ENCODE data around the gene TCP10L. TPM values are rescaled to one million over a fixed set of nuclear protein-coding genes. Genes with fewer than 3 reads are reported as not detected.

TCP10L gene
- total and polyA plus RNA-seq, 4 donors, result 1.1 to 8.0 (median 2.8) TPM

DNA sequence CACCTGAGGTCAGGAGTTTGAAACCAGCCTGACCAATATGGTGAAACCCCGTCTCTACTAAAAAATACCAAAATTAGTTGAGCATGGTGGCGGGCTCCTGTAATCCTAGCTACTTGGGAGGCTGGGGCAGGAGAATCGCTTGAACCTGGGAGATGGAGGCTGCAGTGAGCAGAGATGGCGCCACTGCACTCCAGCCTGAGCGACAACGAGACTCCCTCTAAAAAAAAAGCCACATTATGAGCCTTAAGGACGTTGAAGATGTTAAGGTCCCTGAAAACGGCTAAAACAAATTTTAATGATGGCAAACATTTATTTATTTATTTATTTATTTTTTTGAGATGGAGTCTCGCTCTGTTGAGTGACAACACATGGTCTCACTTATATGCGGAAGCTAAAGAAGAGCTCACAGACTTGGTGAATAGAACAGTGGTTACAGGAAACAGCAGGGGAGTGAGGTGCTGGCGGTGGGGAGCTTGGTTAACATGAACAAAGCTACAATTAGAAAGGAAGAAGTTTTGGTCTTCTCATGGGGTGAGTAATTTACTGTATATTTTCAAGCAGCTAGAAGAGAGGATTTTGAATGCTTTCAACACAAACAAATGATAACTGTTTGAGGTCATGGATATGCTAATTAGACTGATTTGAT, 47.1 kb downstream of the TCP10L start:
- Histone ChIP-seq H3K27me3 (ENCODE audit: control insufficient read depth in 4 of 4, insufficient read depth in 4 of 4, low read length in 3 of 4) (no peaks in the 10 kb centered on the region), H3K4me1 (ENCODE audit: control insufficient read depth in 4 of 4, insufficient read depth in 4 of 4, low read length in 3 of 4) (no peaks in the 10 kb centered on the region), H3K4me3 (ENCODE audit: low read depth in 1 of 3, low read length in 3 of 3) (no peak overlapping the region), H3K27ac (ENCODE audit: low read depth in 1 of 2, low read length in 2 of 2) (no peak overlapping the region), H3K9ac (ENCODE audit: low read depth in 1 of 2, low read length in 2 of 2) (no peak overlapping the region), H3K9me3 (ENCODE audit: control insufficient read depth in 4 of 4, low read length in 3 of 4) (no peaks in the 10 kb centered on the region), H3K36me3 (ENCODE audit: control insufficient read depth in 4 of 4, insufficient read depth in 3 of 4, low read depth in 1 of 4, low read length in 3 of 4) (no peaks in the 10 kb centered on the region)
- WGBS, result 90% methylated on average over 11 of the region's 11 CpGs
- TF ChIP-seq, protein P1, sequence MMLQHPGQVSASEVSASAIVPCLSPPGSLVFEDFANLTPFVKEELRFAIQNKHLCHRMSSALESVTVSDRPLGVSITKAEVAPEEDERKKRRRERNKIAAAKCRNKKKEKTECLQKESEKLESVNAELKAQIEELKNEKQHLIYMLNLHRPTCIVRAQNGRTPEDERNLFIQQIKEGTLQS (IDR thresholded peaks at IDR 0.05), result no peak
- TF ChIP-seq RXRA (IDR thresholded peaks at IDR 0.05), result no peak
- TF ChIP-seq, protein P2, sequence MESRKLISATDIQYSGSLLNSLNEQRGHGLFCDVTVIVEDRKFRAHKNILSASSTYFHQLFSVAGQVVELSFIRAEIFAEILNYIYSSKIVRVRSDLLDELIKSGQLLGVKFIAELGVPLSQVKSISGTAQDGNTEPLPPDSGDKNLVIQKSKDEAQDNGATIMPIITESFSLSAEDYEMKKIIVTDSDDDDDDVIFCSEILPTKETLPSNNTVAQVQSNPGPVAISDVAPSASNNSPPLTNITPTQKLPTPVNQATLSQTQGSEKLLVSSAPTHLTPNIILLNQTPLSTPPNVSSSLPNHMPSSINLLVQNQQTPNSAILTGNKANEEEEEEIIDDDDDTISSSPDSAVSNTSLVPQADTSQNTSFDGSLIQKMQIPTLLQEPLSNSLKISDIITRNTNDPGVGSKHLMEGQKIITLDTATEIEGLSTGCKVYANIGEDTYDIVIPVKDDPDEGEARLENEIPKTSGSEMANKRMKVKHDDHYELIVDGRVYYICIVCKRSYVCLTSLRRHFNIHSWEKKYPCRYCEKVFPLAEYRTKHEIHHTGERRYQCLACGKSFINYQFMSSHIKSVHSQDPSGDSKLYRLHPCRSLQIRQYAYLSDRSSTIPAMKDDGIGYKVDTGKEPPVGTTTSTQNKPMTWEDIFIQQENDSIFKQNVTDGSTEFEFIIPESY (IDR thresholded peaks at IDR 0.05), result no peak
- TF ChIP-seq RAD21 (IDR thresholded peaks at IDR 0.05), result no peak
- no peak for TF ChIP-seq TAF1 (conservative IDR thresholded peaks at IDR 0.05)
- TF ChIP-seq HNF4A (conservative IDR thresholded peaks at IDR 0.05), result no peak
- TF ChIP-seq, protein P3, sequence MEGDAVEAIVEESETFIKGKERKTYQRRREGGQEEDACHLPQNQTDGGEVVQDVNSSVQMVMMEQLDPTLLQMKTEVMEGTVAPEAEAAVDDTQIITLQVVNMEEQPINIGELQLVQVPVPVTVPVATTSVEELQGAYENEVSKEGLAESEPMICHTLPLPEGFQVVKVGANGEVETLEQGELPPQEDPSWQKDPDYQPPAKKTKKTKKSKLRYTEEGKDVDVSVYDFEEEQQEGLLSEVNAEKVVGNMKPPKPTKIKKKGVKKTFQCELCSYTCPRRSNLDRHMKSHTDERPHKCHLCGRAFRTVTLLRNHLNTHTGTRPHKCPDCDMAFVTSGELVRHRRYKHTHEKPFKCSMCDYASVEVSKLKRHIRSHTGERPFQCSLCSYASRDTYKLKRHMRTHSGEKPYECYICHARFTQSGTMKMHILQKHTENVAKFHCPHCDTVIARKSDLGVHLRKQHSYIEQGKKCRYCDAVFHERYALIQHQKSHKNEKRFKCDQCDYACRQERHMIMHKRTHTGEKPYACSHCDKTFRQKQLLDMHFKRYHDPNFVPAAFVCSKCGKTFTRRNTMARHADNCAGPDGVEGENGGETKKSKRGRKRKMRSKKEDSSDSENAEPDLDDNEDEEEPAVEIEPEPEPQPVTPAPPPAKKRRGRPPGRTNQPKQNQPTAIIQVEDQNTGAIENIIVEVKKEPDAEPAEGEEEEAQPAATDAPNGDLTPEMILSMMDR (IDR thresholded peaks at IDR 0.05; ENCODE audit: low read depth, low read length, missing input control), result no peak
- TF ChIP-seq NR2F2 (IDR thresholded peaks at IDR 0.05), result no peak
- no peak for TF ChIP-seq HNF4G (IDR thresholded peaks at IDR 0.05)
- TF ChIP-seq FOXA2 (IDR thresholded peaks at IDR 0.05), result no peak
- TF ChIP-seq JUND (IDR thresholded peaks at IDR 0.05), result no peak
- DNase-seq (ENCODE audit: low spot score), result no peak

DNA sequence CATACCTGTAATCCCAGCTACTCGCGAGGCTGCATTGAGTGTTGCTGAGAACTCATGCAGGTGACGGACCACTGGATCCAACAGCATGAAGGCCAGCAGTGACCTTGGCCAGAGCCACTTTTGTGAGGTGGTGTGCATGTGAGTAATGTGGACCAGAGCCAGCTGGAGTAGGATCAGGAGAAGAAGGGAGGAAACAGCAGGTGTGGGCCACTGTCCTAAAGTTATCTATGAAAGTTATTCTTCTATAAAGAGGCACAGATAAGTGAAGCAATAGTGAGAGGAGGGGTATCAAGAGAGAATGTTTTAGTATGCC, 47.8 kb downstream of the TCP10L start:
- Histone ChIP-seq H3K4me3 (ENCODE audit: low read depth in 1 of 3, low read length in 3 of 3) (no peak overlapping the region), H3K36me3 (ENCODE audit: control insufficient read depth in 4 of 4, insufficient read depth in 3 of 4, low read depth in 1 of 4, low read length in 3 of 4) (no peaks in the 10 kb centered on the region), H3K27me3 (ENCODE audit: control insufficient read depth in 4 of 4, insufficient read depth in 4 of 4, low read length in 3 of 4) (no peaks in the 10 kb centered on the region), H3K9ac (ENCODE audit: low read depth in 1 of 2, low read length in 2 of 2) (no peak overlapping the region), H3K27ac (ENCODE audit: low read depth in 1 of 2, low read length in 2 of 2) (no peak overlapping the region), H3K4me1 (ENCODE audit: control insufficient read depth in 4 of 4, insufficient read depth in 4 of 4, low read length in 3 of 4) (no peaks in the 10 kb centered on the region), H3K9me3 (ENCODE audit: control insufficient read depth in 4 of 4, low read length in 3 of 4) (no peaks in the 10 kb centered on the region)
- WGBS, result 99% methylated on average over 3 of the region's 3 CpGs
- DNase-seq (ENCODE audit: low spot score), result no peak
- TF ChIP-seq YY1 (IDR thresholded peaks at IDR 0.05) (no peak), HNF4G (IDR thresholded peaks at IDR 0.05) (no peak), SP1 (IDR thresholded peaks at IDR 0.05) (no peak), GABPA (IDR thresholded peaks at IDR 0.05 in 1 of 2, conservative IDR thresholded peaks at IDR 0.05 in 1 of 2) (no peak), JUND (IDR thresholded peaks at IDR 0.05) (no peak), EGR1 (IDR thresholded peaks at IDR 0.05; ENCODE audit: low read depth in 2 of 2) (no peak), TAF1 (conservative IDR thresholded peaks at IDR 0.05) (no peak), RAD21 (IDR thresholded peaks at IDR 0.05) (no peak), RXRA (IDR thresholded peaks at IDR 0.05) (no peak), NR2F2 (IDR thresholded peaks at IDR 0.05) (no peak), FOXA2 (IDR thresholded peaks at IDR 0.05) (no peak), FOXA1 (IDR thresholded peaks at IDR 0.05) (no peak), REST (IDR thresholded peaks at IDR 0.05) (no peak)
- TF ChIP-seq, protein P1 (IDR thresholded peaks at IDR 0.05), result no peak
- TF ChIP-seq, protein P4, sequence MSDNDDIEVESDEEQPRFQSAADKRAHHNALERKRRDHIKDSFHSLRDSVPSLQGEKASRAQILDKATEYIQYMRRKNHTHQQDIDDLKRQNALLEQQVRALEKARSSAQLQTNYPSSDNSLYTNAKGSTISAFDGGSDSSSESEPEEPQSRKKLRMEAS (IDR thresholded peaks at IDR 0.05), result no peak
- TF ChIP-seq, protein P3 (IDR thresholded peaks at IDR 0.05; ENCODE audit: low read depth, low read length, missing input control), result no peak
- TF ChIP-seq, protein P2 (IDR thresholded peaks at IDR 0.05), result no peak
